ENCODE measurements around the gene GLDC. TPM values are rescaled to one million over a fixed set of nuclear protein-coding genes. Genes with fewer than 3 reads are reported as not detected.
A peak's percentile ranks its signal among the peaks of the same experiment; 100 is the strongest.

GLDC gene
- total and polyA plus RNA-seq, 10 of the 15 experiments (the other 5 are each of a cell fraction or from before 2014, with no cell fraction given): 33.1 to 165 (median 114) TPM

DNA sequence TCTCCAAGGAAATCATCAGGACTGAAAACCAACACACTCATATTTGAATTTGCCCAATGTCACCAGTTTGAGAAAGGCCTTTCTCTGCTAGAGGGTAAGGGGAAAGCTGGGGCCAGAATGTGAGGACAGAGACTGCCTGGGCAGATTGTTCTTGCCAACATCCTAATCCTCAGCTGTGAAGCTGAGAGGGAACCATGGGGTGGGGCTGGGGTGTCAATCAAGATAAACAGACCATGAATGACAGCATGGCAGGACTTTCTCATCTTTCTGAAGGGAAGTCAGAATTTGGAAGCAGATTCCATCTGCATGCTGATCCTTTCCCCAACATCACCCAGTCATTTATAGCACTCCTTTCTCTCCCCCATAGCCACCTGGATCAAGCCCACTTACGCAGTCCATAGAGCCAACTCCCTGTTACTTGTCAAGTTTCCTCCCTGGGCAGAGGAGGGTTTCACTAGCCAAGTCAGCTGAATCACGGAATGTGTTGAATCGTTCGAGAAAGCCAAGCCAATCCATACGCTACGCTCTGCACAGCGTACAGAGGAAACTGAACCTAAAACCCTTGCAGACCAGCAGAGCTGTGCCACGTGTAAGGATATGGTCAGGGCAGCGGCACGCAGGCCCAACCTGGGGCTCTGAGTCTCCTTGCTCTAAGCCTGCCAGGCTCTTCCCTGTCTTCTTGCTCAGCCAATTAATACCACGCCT lies 14.9 kb downstream of the GLDC start (continued):
- TF ChIP-seq USF2 (IDR thresholded peaks at IDR 0.05; ENCODE audit: borderline replicate concordance, low read depth, low read length) (no peak; the same call in 1 of the 2 replicates), MTA3 (IDR thresholded peaks at IDR 0.05; ENCODE audit: borderline replicate concordance, low read length) (no peak), HDAC2 (IDR thresholded peaks at IDR 0.05) (no peak), SUZ12 (IDR thresholded peaks at IDR 0.05; ENCODE audit: unreplicated experiment) (no peak), ZNF274 (IDR thresholded peaks at IDR 0.05; ENCODE audit: insufficient read depth, insufficient read length) (no peak), ZBTB40 (IDR thresholded peaks at IDR 0.05; ENCODE audit: borderline replicate concordance) (no peak), BACH1 (IDR thresholded peaks at IDR 0.05; ENCODE audit: borderline replicate concordance) (no peak), CBX3 (IDR thresholded peaks at IDR 0.05; ENCODE audit: borderline replicate concordance, low read depth) (no peak), TCF12 (IDR thresholded peaks at IDR 0.05; ENCODE audit: low read depth, low read length) (no peak), NR2C2 (IDR thresholded peaks at IDR 0.05; ENCODE audit: borderline replicate concordance, control insufficient read depth, insufficient read length, low read depth) (no peak), POLR2AphosphoS5 (IDR thresholded peaks at IDR 0.05; ENCODE audit: low read length) (peak; percentile 82), CHD1 (IDR thresholded peaks at IDR 0.05; ENCODE audit: low read depth, low read length) (no peak)
- TF ChIP-seq, protein P1, sequence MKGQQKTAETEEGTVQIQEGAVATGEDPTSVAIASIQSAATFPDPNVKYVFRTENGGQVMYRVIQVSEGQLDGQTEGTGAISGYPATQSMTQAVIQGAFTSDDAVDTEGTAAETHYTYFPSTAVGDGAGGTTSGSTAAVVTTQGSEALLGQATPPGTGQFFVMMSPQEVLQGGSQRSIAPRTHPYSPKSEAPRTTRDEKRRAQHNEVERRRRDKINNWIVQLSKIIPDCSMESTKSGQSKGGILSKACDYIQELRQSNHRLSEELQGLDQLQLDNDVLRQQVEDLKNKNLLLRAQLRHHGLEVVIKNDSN (IDR thresholded peaks at IDR 0.05; ENCODE audit: borderline replicate concordance, extremely low read length, insufficient read depth, low read depth, low read length): peak; percentile 59
- TF ChIP-seq, protein P2, sequence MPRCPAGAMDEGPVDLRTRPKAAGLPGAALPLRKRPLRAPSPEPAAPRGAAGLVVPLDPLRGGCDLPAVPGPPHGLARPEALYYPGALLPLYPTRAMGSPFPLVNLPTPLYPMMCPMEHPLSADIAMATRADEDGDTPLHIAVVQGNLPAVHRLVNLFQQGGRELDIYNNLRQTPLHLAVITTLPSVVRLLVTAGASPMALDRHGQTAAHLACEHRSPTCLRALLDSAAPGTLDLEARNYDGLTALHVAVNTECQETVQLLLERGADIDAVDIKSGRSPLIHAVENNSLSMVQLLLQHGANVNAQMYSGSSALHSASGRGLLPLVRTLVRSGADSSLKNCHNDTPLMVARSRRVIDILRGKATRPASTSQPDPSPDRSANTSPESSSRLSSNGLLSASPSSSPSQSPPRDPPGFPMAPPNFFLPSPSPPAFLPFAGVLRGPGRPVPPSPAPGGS (IDR thresholded peaks at IDR 0.05; ENCODE audit: borderline replicate concordance, insufficient read depth, low read depth, low read length, poor library complexity, severe bottlenecking): no peak
- TF ChIP-seq, protein P3, sequence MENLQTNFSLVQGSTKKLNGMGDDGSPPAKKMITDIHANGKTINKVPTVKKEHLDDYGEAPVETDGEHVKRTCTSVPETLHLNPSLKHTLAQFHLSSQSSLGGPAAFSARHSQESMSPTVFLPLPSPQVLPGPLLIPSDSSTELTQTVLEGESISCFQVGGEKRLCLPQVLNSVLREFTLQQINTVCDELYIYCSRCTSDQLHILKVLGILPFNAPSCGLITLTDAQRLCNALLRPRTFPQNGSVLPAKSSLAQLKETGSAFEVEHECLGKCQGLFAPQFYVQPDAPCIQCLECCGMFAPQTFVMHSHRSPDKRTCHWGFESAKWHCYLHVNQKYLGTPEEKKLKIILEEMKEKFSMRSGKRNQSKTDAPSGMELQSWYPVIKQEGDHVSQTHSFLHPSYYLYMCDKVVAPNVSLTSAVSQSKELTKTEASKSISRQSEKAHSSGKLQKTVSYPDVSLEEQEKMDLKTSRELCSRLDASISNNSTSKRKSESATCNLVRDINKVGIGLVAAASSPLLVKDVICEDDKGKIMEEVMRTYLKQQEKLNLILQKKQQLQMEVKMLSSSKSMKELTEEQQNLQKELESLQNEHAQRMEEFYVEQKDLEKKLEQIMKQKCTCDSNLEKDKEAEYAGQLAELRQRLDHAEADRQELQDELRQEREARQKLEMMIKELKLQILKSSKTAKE (IDR thresholded peaks at IDR 0.05; ENCODE audit: low read depth, poor library complexity, severe bottlenecking): no peak
- TF ChIP-seq, protein P4, sequence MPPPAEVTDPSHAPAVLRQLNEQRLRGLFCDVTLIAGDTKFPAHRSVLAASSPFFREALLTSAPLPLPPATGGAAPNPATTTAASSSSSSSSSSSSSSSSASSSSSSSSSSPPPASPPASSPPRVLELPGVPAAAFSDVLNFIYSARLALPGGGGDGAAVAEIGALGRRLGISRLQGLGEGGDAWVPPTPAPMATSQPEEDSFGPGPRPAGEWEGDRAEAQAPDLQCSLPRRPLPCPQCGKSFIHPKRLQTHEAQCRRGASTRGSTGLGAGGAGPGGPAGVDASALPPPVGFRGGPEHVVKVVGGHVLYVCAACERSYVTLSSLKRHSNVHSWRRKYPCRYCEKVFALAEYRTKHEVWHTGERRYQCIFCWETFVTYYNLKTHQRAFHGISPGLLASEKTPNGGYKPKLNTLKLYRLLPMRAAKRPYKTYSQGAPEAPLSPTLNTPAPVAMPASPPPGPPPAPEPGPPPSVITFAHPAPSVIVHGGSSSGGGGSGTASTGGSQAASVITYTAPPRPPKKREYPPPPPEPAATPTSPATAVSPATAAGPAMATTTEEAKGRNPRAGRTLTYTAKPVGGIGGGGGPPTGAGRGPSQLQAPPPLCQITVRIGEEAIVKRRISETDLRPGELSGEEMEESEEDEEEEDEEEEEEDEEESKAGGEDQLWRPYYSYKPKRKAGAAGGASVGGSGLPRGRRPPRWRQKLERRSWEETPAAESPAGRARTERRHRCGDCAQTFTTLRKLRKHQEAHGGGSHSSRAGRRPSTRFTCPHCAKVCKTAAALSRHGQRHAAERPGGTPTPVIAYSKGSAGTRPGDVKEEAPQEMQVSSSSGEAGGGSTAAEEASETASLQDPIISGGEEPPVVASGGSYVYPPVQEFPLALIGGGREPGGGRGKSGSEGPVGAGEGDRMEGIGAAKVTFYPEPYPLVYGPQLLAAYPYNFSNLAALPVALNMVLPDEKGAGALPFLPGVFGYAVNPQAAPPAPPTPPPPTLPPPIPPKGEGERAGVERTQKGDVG (CRISPR knock-in tag; IDR thresholded peaks at IDR 0.05): no peak

All from GM12878 (cell line).